Measurements from ENCODE around the gene CIART.

CIART gene

DNA sequence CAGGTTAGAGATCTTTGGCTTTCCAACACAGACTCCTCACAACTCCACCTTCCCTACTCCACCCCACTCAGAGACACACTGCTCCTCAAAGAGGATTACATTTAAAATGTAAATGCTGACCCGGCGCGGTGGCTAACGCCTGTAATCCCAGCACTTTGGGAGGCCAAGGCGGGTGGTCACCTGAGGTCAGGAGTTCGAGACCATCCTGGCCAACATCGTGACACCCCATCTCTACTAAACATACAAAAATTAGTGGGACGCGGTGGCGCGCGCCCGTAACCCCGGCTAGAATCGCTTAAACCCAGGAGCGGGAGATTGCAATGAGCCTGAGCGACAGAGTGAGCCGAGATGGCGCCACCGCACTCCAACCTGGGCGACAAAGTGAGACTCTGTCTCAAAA is 44.6 kb upstream of the CIART start:
- WGBS, 2 experiments (ENCODE audit: insufficient coverage in 2 of 2), result 84 to 87% methylated on average over 5 to 16 of the region's 21 CpGs
- no peak overlapping the region for H3K4me3 ChIP-seq (ENCODE audit: extremely low read depth, insufficient read depth, low read length, poor library complexity, severe bottlenecking)
- no peaks in the 10 kb centered on the region for H3K36me3 ChIP-seq (ENCODE audit: control insufficient read depth, insufficient read depth, low read length)
- no peak overlapping the region for H3K27ac ChIP-seq (ENCODE audit: low read depth, low read length, severe bottlenecking)
- H3K9me3 ChIP-seq (ENCODE audit: control insufficient read depth, low read length), result no peaks in the 10 kb centered on the region
- no peaks in the 10 kb centered on the region for H3K4me1 ChIP-seq (ENCODE audit: control insufficient read depth, insufficient read depth, low read length, poor library complexity, severe bottlenecking)

DNA sequence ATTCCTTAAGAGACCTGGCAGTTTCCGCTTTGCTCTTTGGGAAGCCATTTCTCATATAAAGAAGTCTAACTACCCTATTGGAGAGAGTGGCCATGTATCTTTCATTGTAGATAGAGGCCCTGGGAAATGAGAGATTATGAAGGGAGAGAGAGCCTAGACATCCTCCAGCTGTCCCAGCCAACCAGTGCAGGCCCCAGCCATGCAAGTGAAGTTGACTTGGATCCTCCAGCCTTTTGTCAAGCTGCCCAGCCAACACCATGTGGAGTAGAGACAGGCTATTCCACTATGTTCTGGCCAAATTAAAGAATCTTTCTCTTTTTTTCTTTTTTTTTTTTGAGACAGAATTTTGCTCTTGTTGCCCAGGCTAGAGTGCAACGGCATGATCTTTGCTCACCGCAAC is 39.4 kb upstream of the CIART start:
- WGBS, 2 experiments (ENCODE audit: insufficient coverage in 2 of 2), result 94 to 100% methylated on average over 2 of the region's 3 CpGs

GRCh38 chr1:150249936-150250335 is 32.4 kb upstream of the CIART start:
- Histone ChIP-seq H3K4me1 (ENCODE audit: control insufficient read depth, insufficient read depth, low read length, poor library complexity, severe bottlenecking) (no peaks in the 10 kb centered on the region), H3K9me3 (ENCODE audit: control insufficient read depth, low read length) (no peaks in the 10 kb centered on the region), H3K36me3 (ENCODE audit: control insufficient read depth, insufficient read depth, low read length) (no peaks in the 10 kb centered on the region), H3K27ac (ENCODE audit: low read depth, low read length, severe bottlenecking) (no peak overlapping the region), H3K4me3 (ENCODE audit: extremely low read depth, insufficient read depth, low read length, poor library complexity, severe bottlenecking) (no peak overlapping the region)
- WGBS, 2 experiments (ENCODE audit: insufficient coverage in 2 of 2), result no CpG with 5 or more reads among the region's 2 CpGs

More for the DNA sequence above, 39.4 kb upstream of the CIART start:
- Histone ChIP-seq H3K4me1 (ENCODE audit: control insufficient read depth, insufficient read depth, low read length, poor library complexity, severe bottlenecking) (no peaks in the 10 kb centered on the region), H3K27ac (ENCODE audit: low read depth, low read length, severe bottlenecking) (no peak overlapping the region), H3K36me3 (ENCODE audit: control insufficient read depth, insufficient read depth, low read length) (no peaks in the 10 kb centered on the region), H3K9me3 (ENCODE audit: control insufficient read depth, low read length) (no peaks in the 10 kb centered on the region), H3K4me3 (ENCODE audit: extremely low read depth, insufficient read depth, low read length, poor library complexity, severe bottlenecking) (no peak overlapping the region)

DNA sequence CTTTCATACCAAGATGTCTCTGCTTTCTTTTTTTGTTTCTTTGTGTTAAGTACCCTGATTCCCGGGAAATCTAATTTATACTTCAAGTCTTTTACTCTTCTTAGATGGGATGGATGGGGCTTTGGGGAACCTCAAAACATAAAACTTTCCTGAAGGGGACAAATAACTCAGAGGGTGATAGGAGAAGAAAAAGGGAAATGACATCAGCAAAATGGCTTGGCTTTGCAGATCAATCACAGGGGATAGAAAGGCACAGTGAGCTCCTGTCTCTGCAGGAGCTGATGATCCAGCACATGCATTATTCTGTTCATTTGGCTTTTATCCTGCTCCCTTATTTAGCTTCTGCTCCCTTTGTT is 26.2 kb upstream of the CIART start:
- no CpG with 5 or more reads among the region's 1 CpG for WGBS, 2 experiments (ENCODE audit: insufficient coverage in 2 of 2)
- peak overlapping the region; percentile 48 for H3K4me3 ChIP-seq (ENCODE audit: extremely low read depth, insufficient read depth, low read length, poor library complexity, severe bottlenecking)

GRCh38 chr1:150256554-150257341 is 25.6 kb upstream of the CIART start:
- Histone ChIP-seq H3K9me3 (ENCODE audit: control insufficient read depth, low read length) (no peaks in the 10 kb centered on the region), H3K27ac (ENCODE audit: low read depth, low read length, severe bottlenecking) (peak overlapping the region; percentile 96)

More for the DNA sequence above, 26.2 kb upstream of the CIART start:
- peak overlapping the region; percentile 96 for H3K27ac ChIP-seq (ENCODE audit: low read depth, low read length, severe bottlenecking)
- H3K36me3 ChIP-seq (ENCODE audit: control insufficient read depth, insufficient read depth, low read length), result no peaks in the 10 kb centered on the region
- peaks cover 41% of the 10 kb centered on the region for H3K4me1 ChIP-seq (ENCODE audit: control insufficient read depth, insufficient read depth, low read length, poor library complexity, severe bottlenecking)
- no peaks in the 10 kb centered on the region for H3K9me3 ChIP-seq (ENCODE audit: control insufficient read depth, low read length)

DNA sequence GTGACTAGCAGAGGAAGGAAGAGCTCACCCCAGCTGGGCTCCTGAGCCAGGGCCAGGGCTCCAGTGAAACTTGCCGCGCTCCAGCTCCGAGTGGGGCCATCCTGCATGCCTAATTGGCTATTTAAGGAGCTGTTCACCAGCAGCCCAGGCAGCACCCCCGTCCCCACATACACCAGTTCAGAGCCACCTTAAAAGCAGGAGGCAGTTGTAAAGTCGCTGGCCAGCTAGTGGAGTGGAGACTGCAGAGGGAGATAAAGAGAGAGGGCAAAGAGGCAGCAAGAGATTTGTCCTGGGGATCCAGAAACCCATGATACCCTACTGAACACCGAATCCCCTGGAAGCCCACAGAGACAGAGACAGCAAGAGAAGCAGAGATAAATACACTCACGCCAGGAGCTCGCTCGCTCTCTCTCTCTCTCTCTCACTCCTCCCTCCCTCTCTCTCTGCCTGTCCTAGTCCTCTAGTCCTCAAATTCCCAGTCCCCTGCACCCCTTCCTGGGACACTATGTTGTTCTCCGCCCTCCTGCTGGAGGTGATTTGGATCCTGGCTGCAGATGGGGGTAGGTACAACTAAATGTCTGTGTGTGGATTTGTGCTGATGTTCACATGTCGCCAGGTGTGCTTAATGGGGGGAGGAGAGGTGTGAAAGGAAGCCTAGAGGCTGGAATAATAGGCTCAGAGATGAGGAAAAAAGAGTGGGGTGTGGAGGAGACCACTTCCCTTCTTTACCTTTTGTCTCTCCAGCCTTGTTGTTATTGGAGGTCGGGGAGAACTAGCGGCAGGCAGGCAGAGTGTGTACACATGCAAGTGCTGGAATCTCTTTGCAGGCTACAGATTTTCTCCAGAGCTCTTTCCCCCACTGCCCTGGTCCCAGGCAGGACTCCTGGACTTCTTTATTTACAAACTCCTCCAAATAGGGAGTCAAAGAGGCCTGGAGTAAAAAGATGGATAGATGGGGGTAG is 24.4 kb upstream of the CIART start, which contains the start of gene CA14:
CA14 (plus strand) TSS at position 151 of the 962 bp plus-strand sequence; CDS start at position 506, 355 bp downstream.
- H3K36me3 ChIP-seq (ENCODE audit: control insufficient read depth, insufficient read depth, low read length), result no peaks in the 10 kb centered on the region
- 0 to 4% methylated on average over 5 to 7 of the region's 13 CpGs for WGBS, 2 experiments (ENCODE audit: insufficient coverage in 2 of 2)
- peak within 1 kb of the TSS; percentile 96 for H3K27ac ChIP-seq (ENCODE audit: low read depth, low read length, severe bottlenecking)
- peaks cover 41% of the 10 kb centered on the region for H3K4me1 ChIP-seq (ENCODE audit: control insufficient read depth, insufficient read depth, low read length, poor library complexity, severe bottlenecking)
- no peaks in the 10 kb centered on the region for H3K9me3 ChIP-seq (ENCODE audit: control insufficient read depth, low read length)
- peak within 1 kb of the TSS; percentile 48 for H3K4me3 ChIP-seq (ENCODE audit: extremely low read depth, insufficient read depth, low read length, poor library complexity, severe bottlenecking)

More at GRCh38 chr1:150256554-150257341, 25.6 kb upstream of the CIART start:
- Histone ChIP-seq H3K4me1 (ENCODE audit: control insufficient read depth, insufficient read depth, low read length, poor library complexity, severe bottlenecking) (peaks cover 41% of the 10 kb centered on the region), H3K36me3 (ENCODE audit: control insufficient read depth, insufficient read depth, low read length) (no peaks in the 10 kb centered on the region), H3K4me3 (ENCODE audit: extremely low read depth, insufficient read depth, low read length, poor library complexity, severe bottlenecking) (peak overlapping the region; percentile 48)
- WGBS, 2 experiments (ENCODE audit: insufficient coverage in 2 of 2), result 3% methylated on average over 8 of the region's 14 CpGs

DNA sequence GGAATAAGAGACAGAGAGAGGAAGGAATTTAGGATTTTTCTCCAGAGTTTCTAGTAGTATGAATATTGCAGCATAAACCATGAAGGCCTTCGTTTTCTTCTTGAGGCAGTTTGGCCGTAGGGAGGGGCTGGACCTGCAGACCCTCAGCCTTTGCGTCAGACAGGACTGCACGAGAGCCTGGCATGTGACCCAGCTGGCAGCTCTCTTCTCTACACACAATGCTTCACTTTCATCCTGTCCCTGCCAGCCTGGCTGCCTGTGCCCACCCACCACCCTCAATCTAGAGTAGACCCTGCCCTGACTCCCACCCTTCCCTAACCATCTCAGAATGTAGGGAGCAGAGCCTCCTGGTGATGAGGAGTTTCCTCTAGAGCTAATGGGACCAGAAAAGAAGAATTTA is 23.1 kb upstream of the CIART start:
- 15 to 32% methylated on average over 4 of the region's 4 CpGs for WGBS, 2 experiments (ENCODE audit: insufficient coverage in 2 of 2)
- peak overlapping the region; percentile 48 for H3K4me3 ChIP-seq (ENCODE audit: extremely low read depth, insufficient read depth, low read length, poor library complexity, severe bottlenecking)
- no peaks in the 10 kb centered on the region for H3K9me3 ChIP-seq (ENCODE audit: control insufficient read depth, low read length)
- peaks cover 2% of the 10 kb centered on the region for H3K36me3 ChIP-seq (ENCODE audit: control insufficient read depth, insufficient read depth, low read length)
- peaks cover 41% of the 10 kb centered on the region for H3K4me1 ChIP-seq (ENCODE audit: control insufficient read depth, insufficient read depth, low read length, poor library complexity, severe bottlenecking)
- peak overlapping the region; percentile 62 for H3K27ac ChIP-seq (ENCODE audit: low read depth, low read length, severe bottlenecking)

DNA sequence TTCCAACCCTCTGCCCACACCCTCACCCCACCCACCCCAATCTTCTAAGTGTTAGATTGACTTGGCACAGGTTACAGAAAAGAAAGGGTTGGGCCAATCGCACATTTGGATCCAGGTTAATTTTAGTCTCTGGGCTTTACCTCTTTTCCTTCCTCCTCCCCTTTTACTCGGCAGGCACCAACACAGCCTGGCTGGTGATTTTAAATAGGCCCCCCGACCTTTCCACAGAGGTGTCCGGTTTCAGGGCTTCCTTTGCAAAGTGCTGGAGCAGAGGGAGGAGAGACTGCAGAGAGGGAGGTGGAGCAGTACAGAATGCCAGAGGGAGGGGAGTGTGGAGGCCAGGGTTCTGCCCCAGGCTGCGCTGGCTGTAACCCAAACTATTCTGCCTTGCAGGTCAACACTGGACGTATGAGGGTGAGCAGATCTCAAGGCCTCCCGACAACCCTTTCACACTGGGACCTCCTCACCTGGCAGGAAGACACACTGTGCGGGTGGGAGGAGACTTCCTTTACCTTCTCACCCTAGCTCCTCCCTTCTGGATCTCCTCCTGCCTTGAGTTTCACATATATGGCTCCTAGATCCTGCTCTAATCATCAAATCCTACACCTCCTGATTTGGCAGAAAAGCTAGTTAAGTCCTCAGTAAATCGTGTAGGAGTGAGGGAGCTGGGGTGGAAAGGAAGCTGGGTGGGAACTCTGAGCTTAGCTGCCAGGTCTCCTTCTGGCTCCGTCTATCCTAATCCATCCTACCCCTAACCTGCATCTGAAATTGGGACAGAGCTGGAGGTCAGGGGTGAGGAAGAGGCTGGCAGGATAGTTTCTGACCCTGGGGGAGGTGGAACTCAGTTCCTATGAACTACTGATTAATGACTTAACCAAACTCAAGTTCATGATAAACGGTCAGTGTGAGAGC is 22.3 kb upstream of the CIART start:
- H3K4me1 ChIP-seq (ENCODE audit: control insufficient read depth, insufficient read depth, low read length, poor library complexity, severe bottlenecking), result peaks cover 41% of the 10 kb centered on the region
- peak overlapping the region; percentile 48 for H3K4me3 ChIP-seq (ENCODE audit: extremely low read depth, insufficient read depth, low read length, poor library complexity, severe bottlenecking)
- peaks cover 10% of the 10 kb centered on the region for H3K36me3 ChIP-seq (ENCODE audit: control insufficient read depth, insufficient read depth, low read length)
- WGBS, 2 experiments (ENCODE audit: insufficient coverage in 2 of 2), result 0 to 5% methylated on average over 4 to 5 of the region's 11 CpGs
- peak overlapping the region; percentile 62 for H3K27ac ChIP-seq (ENCODE audit: low read depth, low read length, severe bottlenecking)
- no peaks in the 10 kb centered on the region for H3K9me3 ChIP-seq (ENCODE audit: control insufficient read depth, low read length)

DNA sequence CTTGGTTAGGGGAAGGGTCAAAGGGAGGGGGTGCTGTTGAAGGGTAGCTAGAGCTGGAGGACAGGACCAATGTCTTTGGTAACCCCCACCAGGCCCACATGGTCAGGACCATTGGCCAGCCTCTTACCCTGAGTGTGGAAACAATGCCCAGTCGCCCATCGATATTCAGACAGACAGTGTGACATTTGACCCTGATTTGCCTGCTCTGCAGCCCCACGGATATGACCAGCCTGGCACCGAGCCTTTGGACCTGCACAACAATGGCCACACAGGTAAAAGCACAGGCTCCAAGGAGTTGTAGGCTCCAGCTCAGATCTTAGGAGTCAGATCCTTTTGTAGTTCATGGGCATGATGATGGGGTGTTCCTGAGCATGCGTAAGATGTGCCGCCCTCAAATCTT is 21.0 kb upstream of the CIART start:
- Histone ChIP-seq H3K4me3 (ENCODE audit: extremely low read depth, insufficient read depth, low read length, poor library complexity, severe bottlenecking) (no peak overlapping the region), H3K9me3 (ENCODE audit: control insufficient read depth, low read length) (no peaks in the 10 kb centered on the region), H3K36me3 (ENCODE audit: control insufficient read depth, insufficient read depth, low read length) (peaks cover 23% of the 10 kb centered on the region), H3K4me1 (ENCODE audit: control insufficient read depth, insufficient read depth, low read length, poor library complexity, severe bottlenecking) (peaks cover 32% of the 10 kb centered on the region), H3K27ac (ENCODE audit: low read depth, low read length, severe bottlenecking) (no peak overlapping the region)
- WGBS, 2 experiments (ENCODE audit: insufficient coverage in 2 of 2), result 96 to 100% methylated on average over 3 to 4 of the region's 6 CpGs
